GM18526 (cell line): ENCODE results near the gene HDHD2.

Experiments
- POLR2A ChIP-seq: IDR thresholded peaks from 3 replicates; pipeline ENCODE4 v1.6.1; 2011; ENCODE audit not compliant: insufficient read length; ENCODE audit errors: extremely low read depth

The HDHD2 gene

GRCh38 chr18:47095810-47096209 lies 54.5 kb downstream of the HDHD2 start:
- no peak for TF ChIP-seq POLR2A

GRCh38 chr18:47087676-47088075 lies 62.6 kb downstream of the HDHD2 start:
- no peak for TF ChIP-seq POLR2A

GRCh38 chr18:47081578-47081977 lies 68.7 kb downstream of the HDHD2 start:
- TF ChIP-seq POLR2A = no peak

GRCh38 chr18:47080872-47081271 lies 69.4 kb downstream of the HDHD2 start:
- TF ChIP-seq POLR2A = no peak

GRCh38 chr18:47077111-47077510 lies 73.2 kb downstream of the HDHD2 start:
- TF ChIP-seq POLR2A = no peak

GRCh38 chr18:47075098-47075883 lies 75.0 kb downstream of the HDHD2 start:
- TF ChIP-seq POLR2A = no peak

GRCh38 chr18:47067648-47068047 lies 82.7 kb downstream of the HDHD2 start:
- no peak for TF ChIP-seq POLR2A

- TF ChIP-seq POLR2A = no peak
These were observed 87.2 kb downstream of the HDHD2 start for GRCh38 chr18:47063096-47063495.

- no peak for TF ChIP-seq POLR2A
These were observed 87.8 kb downstream of the HDHD2 start for GRCh38 chr18:47062471-47062870.
